Measurements from ENCODE around the gene SETD7. TPM values are rescaled to one million over a fixed set of nuclear protein-coding genes. Genes with fewer than 3 reads are reported as not detected.
A peak's percentile ranks its signal among the peaks of the same experiment; 100 is the strongest.

Gene SETD7
- total and polyA plus RNA-seq, 2 of the 8 experiments (the other 6 are each of a cell fraction or from before 2014, with no cell fraction given): 1.5 to 4.6 TPM

DNA sequence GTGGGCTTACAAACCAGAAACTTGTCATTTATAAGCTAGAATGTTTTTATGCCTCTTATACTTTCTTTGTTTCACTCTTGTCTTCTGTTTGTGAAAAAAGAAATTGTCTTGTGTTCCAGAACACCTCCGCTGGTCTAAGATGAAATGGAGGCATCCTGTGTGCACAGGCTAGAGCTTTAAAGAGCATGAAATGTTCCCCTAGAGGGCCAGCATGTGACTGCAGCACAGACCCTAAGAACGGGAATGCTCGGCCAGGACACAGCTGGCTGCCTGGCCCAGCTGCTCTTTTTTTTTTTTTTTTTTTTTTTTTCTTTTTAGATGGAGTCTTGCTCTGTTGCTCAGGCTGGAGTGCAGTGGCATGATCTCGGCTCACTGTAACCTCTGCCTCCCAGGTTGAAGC, 33.6 kb downstream of the SETD7 start:
- no peak overlapping the region for H3K4me3 ChIP-seq (ENCODE audit: extremely low read depth in 1 of 4, insufficient read depth in 2 of 4, low read depth in 3 of 4, low read length in 4 of 4)
- H2BK15ac ChIP-seq (ENCODE audit: low read length): no peak overlapping the region
- H3K27ac ChIP-seq (ENCODE audit: low read depth, low read length): no peak overlapping the region
- H3K4ac ChIP-seq (replicated peaks; ENCODE audit: insufficient read length, low read depth, low read length): no peak overlapping the region
- no peaks in the 10 kb centered on the region for H3K9me3 ChIP-seq (ENCODE audit: insufficient read depth in 2 of 2, low read depth in 1 of 2, low read length in 1 of 2)
- H3K79me1 ChIP-seq (ENCODE audit: low read depth, low read length): no peaks in the 10 kb centered on the region
- ChIA-PET CTCF (ENCODE audit: partially characterized antibody) (interaction anchor here (0.7 to 4.4 kb wide), 27 partner anchors 8 to 120 kb away, joined by 3 to 40 read pairs (median 4); no protein-coding TSS in a partner anchor), POLR2A (ENCODE audit: partially characterized antibody) (interaction anchor here (0.9 to 1.1 kb wide), 2 partner anchors 17 to 220 kb away, joined by 4 to 5 read pairs; partner anchors contain the start of gene NDUFC1)
- no peaks in the 10 kb centered on the region for H4K20me1 ChIP-seq (replicated peaks in 1 of 2; ENCODE audit: control insufficient read depth in 1 of 2, insufficient read depth in 2 of 2, low read length in 2 of 2)
- H3K36me3 ChIP-seq (ENCODE audit: control insufficient read depth in 2 of 4, insufficient read depth in 4 of 4, low read length in 3 of 4): no peaks in the 10 kb centered on the region
- no peaks in the 10 kb centered on the region for H3K27me3 ChIP-seq (replicated peaks in 1 of 4; ENCODE audit: control insufficient read depth in 3 of 4, extremely low read depth in 1 of 4, insufficient read depth in 3 of 4, low read length in 3 of 4)
- H4K91ac ChIP-seq (replicated peaks; ENCODE audit: insufficient read length, low read length): no peak overlapping the region
- no peak overlapping the region for H3K4me2 ChIP-seq (ENCODE audit: insufficient read depth in 1 of 2, low read depth in 2 of 2, low read length in 2 of 2)
- no peak overlapping the region for H3K9ac ChIP-seq (replicated peaks in 1 of 4; ENCODE audit: extremely low read depth in 1 of 4, low read depth in 3 of 4, low read length in 3 of 4)
- 91% methylated on average over 4 of the region's 4 CpGs; no CpG with 5 or more reads in 1 of the 2 experiments for WGBS, 2 experiments (ENCODE audit: extremely low coverage in 1 of 2, insufficient coverage in 1 of 2, insufficient read length in 1 of 2, insufficient replicate concordance in 2 of 2, low coverage in 1 of 2, low lambda C conversion rate in 2 of 2, missing lambda C conversion rate in 1 of 2)
- no peak overlapping the region for H3K23ac ChIP-seq (ENCODE audit: insufficient read length)
- H2AFZ ChIP-seq (ENCODE audit: low read length): no peak overlapping the region
- H2AK5ac ChIP-seq (ENCODE audit: low read depth, low read length): no peak overlapping the region
- no peaks in the 10 kb centered on the region for H3K23me2 ChIP-seq (ENCODE audit: low read depth, low read length)
- no peak overlapping the region for H4K8ac ChIP-seq (ENCODE audit: extremely low read depth, insufficient read depth, low read length)
- no peak overlapping the region for H2BK12ac ChIP-seq (ENCODE audit: low read depth, low read length)
- FAIRE-seq (no peak), DNase-seq (ENCODE audit: low read depth in 1 of 2, low spot score in 2 of 2) (no peak)
- H3K18ac ChIP-seq (ENCODE audit: extremely low read depth, low read length): no peak overlapping the region
- TF ChIP-seq SAP30 (IDR thresholded peaks at IDR 0.05; ENCODE audit: insufficient read depth, insufficient replicate concordance, low read length) (no peak), RAD21 (IDR thresholded peaks at IDR 0.05 in 1 of 2, conservative IDR thresholded peaks at IDR 0.05 in 1 of 2; ENCODE audit: low read depth in 2 of 2, low read length in 2 of 2) (peak in 1 of 2 experiments; percentile 20; a peak in 1 of 4 replicates), KDM5A (IDR thresholded peaks at IDR 0.05; ENCODE audit: low read length) (no peak)
- TF ChIP-seq, protein P1, sequence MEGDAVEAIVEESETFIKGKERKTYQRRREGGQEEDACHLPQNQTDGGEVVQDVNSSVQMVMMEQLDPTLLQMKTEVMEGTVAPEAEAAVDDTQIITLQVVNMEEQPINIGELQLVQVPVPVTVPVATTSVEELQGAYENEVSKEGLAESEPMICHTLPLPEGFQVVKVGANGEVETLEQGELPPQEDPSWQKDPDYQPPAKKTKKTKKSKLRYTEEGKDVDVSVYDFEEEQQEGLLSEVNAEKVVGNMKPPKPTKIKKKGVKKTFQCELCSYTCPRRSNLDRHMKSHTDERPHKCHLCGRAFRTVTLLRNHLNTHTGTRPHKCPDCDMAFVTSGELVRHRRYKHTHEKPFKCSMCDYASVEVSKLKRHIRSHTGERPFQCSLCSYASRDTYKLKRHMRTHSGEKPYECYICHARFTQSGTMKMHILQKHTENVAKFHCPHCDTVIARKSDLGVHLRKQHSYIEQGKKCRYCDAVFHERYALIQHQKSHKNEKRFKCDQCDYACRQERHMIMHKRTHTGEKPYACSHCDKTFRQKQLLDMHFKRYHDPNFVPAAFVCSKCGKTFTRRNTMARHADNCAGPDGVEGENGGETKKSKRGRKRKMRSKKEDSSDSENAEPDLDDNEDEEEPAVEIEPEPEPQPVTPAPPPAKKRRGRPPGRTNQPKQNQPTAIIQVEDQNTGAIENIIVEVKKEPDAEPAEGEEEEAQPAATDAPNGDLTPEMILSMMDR (IDR thresholded peaks at IDR 0.05; ENCODE audit: control extremely low read depth in 1 of 3, insufficient read depth in 1 of 3, low read depth in 1 of 3, low read length in 3 of 3): peak; percentile 11 to 37 (median 28); a peak in 3 of 4 replicates
- H3K14ac ChIP-seq (ENCODE audit: insufficient read length): no peak overlapping the region
- H4K5ac ChIP-seq (ENCODE audit: insufficient read length, low read depth, low read length): no peak overlapping the region
- H3K56ac ChIP-seq (replicated peaks; ENCODE audit: insufficient read length, low read depth, low read length): no peak overlapping the region
- no peaks in the 10 kb centered on the region for H3K79me2 ChIP-seq (ENCODE audit: control insufficient read depth in 1 of 2, insufficient read depth in 2 of 2, low read length in 2 of 2)
- no peak overlapping the region for H2BK20ac ChIP-seq (ENCODE audit: low read length)
- no peak overlapping the region for H2BK5ac ChIP-seq (ENCODE audit: low read depth, low read length)
- H3K4me1 ChIP-seq (replicated peaks in 1 of 4; ENCODE audit: control insufficient read depth in 3 of 4, insufficient read depth in 4 of 4, low read length in 3 of 4): no peaks in the 10 kb centered on the region
- no peak overlapping the region for H2BK120ac ChIP-seq (replicated peaks; ENCODE audit: low read depth, low read length)

All from H1 (cell line).